Fibroblast of pulmonary artery (primary cell): ENCODE data around the gene TRPM1.

ENCODE experiments used
- DNase-seq: peaks from one replicate; pipeline ENCODE4 v3.0.0-alpha.2; 2010; ENCODE audit warnings: low read depth
- H3K4me3 ChIP-seq: replicated peaks from 2 replicates; pipeline ENCODE4 v1.5.1; 2011; ENCODE audit warnings: low read depth, mild to moderate bottlenecking, control low read depth, low read length, moderate library complexity
- CTCF ChIP-seq: IDR thresholded peaks from 2 replicates; pipeline ENCODE4 v1.5.1; 2011; ENCODE audit warnings: mild to moderate bottlenecking, control low read depth, low read length, inconsistent platforms; ENCODE audit errors: missing control alignments

The TRPM1 gene

DNA sequence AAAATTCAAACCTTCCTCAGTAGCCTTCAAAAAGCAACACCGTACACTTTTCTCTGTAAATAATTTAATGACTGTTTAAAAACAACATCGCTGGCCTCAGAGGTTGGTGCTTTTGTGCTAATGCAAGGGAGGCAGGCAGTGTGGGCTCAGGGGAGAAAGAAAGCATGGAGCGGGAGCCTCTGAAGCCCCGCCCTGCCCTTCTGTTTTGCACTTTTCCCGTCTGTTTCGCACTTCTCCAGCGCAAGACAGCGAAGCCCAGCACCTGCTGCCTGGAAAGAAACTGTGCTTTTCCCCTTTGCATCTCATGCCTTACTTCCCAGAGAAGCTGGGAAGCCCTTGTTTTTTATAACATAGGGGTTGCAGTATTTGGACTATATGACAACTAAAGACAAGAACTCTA is 23.1 kb downstream of the TRPM1 start:
- no peak for TF ChIP-seq CTCF

GRCh38 chr15:31077941-31078340 is 23.6 kb downstream of the TRPM1 start:
- no peak for DNase-seq
- no peak overlapping the region for H3K4me3 ChIP-seq
- TF ChIP-seq CTCF: no peak

More for the DNA sequence above, 23.1 kb downstream of the TRPM1 start:
- DNase-seq: no peak
- H3K4me3 ChIP-seq: no peak overlapping the region

DNA sequence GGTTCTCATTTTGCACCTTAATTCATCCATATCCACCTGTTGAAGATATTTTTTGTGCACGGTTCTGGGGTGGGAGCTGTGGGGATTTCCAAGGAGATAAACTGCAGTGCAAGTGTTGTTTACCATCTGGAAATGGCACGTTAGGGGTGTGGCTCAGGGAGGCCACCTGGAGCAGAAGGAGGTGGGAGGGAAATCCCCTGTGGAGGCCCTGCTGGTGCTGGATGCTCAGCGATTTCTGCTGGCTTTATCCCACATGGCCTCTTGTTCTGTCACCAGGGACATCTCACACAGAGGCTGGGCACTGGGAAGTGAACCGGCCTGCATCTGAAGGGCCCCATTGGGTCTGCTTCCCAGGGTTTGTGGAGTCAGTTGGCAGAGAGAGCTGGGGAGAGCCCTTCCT is 24.3 kb downstream of the TRPM1 start:
- DNase-seq: no peak
- no peak for TF ChIP-seq CTCF
- H3K4me3 ChIP-seq: no peak overlapping the region

GRCh38 chr15:31074321-31074720 is 27.2 kb downstream of the TRPM1 start:
- H3K4me3 ChIP-seq: no peak overlapping the region
- DNase-seq: no peak
- TF ChIP-seq CTCF: no peak

- no peak for TF ChIP-seq CTCF
- no peak for DNase-seq
- H3K4me3 ChIP-seq: no peak overlapping the region
Observed at GRCh38 chr15:31070867-31071266, 30.7 kb downstream of the TRPM1 start.

- TF ChIP-seq CTCF: no peak
- DNase-seq: peak; percentile 28
- no peak overlapping the region for H3K4me3 ChIP-seq
Observed at GRCh38 chr15:31069360-31070000, 32.0 kb downstream of the TRPM1 start.
